Neuron (in vitro differentiated cells): ENCODE measurements around the gene SLCO4A1.

Experiments used
- H2AFZ ChIP-seq: one replicate; pipeline ENCODE4 v1.6.1; 2013; ENCODE audit warnings: low read depth, mild to moderate bottlenecking, inconsistent platforms, low read length, moderate library complexity
- H3K27me3 ChIP-seq: one replicate; pipeline ENCODE4 v1.6.1; 2013; ENCODE audit warnings: low read length; ENCODE audit not compliant: insufficient read depth
- H3K36me3 ChIP-seq: one replicate; pipeline ENCODE4 v1.6.1; 2013; ENCODE audit warnings: low read length; ENCODE audit not compliant: insufficient read depth
- H3K4me1 ChIP-seq: one replicate; pipeline ENCODE4 v1.6.1; 2013; ENCODE audit warnings: low read length; ENCODE audit not compliant: insufficient read depth
- H3K4me3 ChIP-seq: 2 replicates; pipeline ENCODE4 v1.5.1; 2013; ENCODE audit warnings: mild to moderate bottlenecking, low read length, moderate library complexity
- H3K9me3 ChIP-seq: one replicate; pipeline ENCODE4 v1.6.1; 2013; ENCODE audit warnings: low read length

The SLCO4A1 gene

GRCh38 chr20:62693524-62693922 is 51.2 kb downstream of the SLCO4A1 start:
- no peak overlapping the region for H2AFZ ChIP-seq
- peaks cover 13% of the 10 kb centered on the region for H3K27me3 ChIP-seq
- no peaks in the 10 kb centered on the region for H3K9me3 ChIP-seq
- H3K36me3 ChIP-seq: no peaks in the 10 kb centered on the region
- H3K4me3 ChIP-seq: no peak overlapping the region
- H3K4me1 ChIP-seq: no peaks in the 10 kb centered on the region

- H3K4me1 ChIP-seq: no peaks in the 10 kb centered on the region
- no peaks in the 10 kb centered on the region for H3K36me3 ChIP-seq
- peaks cover 13% of the 10 kb centered on the region for H3K27me3 ChIP-seq
- no peak overlapping the region for H2AFZ ChIP-seq
- no peaks in the 10 kb centered on the region for H3K9me3 ChIP-seq
- no peak overlapping the region for H3K4me3 ChIP-seq
Measured at GRCh38 chr20:62694106-62694505, 51.8 kb downstream of the SLCO4A1 start.

- no peaks in the 10 kb centered on the region for H3K9me3 ChIP-seq
- H2AFZ ChIP-seq: no peak overlapping the region
- H3K4me3 ChIP-seq: no peak overlapping the region
- no peaks in the 10 kb centered on the region for H3K4me1 ChIP-seq
- H3K27me3 ChIP-seq: peaks cover 18% of the 10 kb centered on the region
- H3K36me3 ChIP-seq: no peaks in the 10 kb centered on the region
Measured at GRCh38 chr20:62694868-62695267, 52.6 kb downstream of the SLCO4A1 start.

- no peaks in the 10 kb centered on the region for H3K9me3 ChIP-seq
- H2AFZ ChIP-seq: no peak overlapping the region
- H3K36me3 ChIP-seq: no peaks in the 10 kb centered on the region
- H3K4me1 ChIP-seq: no peaks in the 10 kb centered on the region
- no peak overlapping the region for H3K4me3 ChIP-seq
- H3K27me3 ChIP-seq: peaks cover 26% of the 10 kb centered on the region
Measured at GRCh38 chr20:62695448-62696414, 53.4 kb downstream of the SLCO4A1 start.

- peaks cover 33% of the 10 kb centered on the region for H3K27me3 ChIP-seq
Measured at GRCh38 chr20:62696434-62696957, 54.2 kb downstream of the SLCO4A1 start.

GRCh38 chr20:62696989-62697388 is 54.7 kb downstream of the SLCO4A1 start:
- peaks cover 38% of the 10 kb centered on the region for H3K27me3 ChIP-seq
- H3K36me3 ChIP-seq: no peaks in the 10 kb centered on the region

More at GRCh38 chr20:62696434-62696957, 54.2 kb downstream of the SLCO4A1 start:
- Histone ChIP-seq H3K9me3 (no peaks in the 10 kb centered on the region), H3K4me3 (no peak overlapping the region), H3K4me1 (no peaks in the 10 kb centered on the region), H2AFZ (no peak overlapping the region), H3K36me3 (no peaks in the 10 kb centered on the region)

GRCh38 chr20:62697468-62697912 is 55.2 kb downstream of the SLCO4A1 start:
- Histone ChIP-seq H3K4me3 (no peak overlapping the region), H3K36me3 (no peaks in the 10 kb centered on the region), H2AFZ (no peak overlapping the region), H3K4me1 (no peaks in the 10 kb centered on the region), H3K9me3 (no peaks in the 10 kb centered on the region), H3K27me3 (peaks cover 42% of the 10 kb centered on the region)

More at GRCh38 chr20:62696989-62697388, 54.7 kb downstream of the SLCO4A1 start:
- no peak overlapping the region for H2AFZ ChIP-seq
- no peak overlapping the region for H3K4me3 ChIP-seq
- H3K4me1 ChIP-seq: no peaks in the 10 kb centered on the region
- H3K9me3 ChIP-seq: no peaks in the 10 kb centered on the region

- peaks cover 48% of the 10 kb centered on the region for H3K27me3 ChIP-seq
- H3K9me3 ChIP-seq: no peaks in the 10 kb centered on the region
- H3K4me1 ChIP-seq: no peaks in the 10 kb centered on the region
- H2AFZ ChIP-seq: no peak overlapping the region
- H3K4me3 ChIP-seq: no peak overlapping the region
- no peaks in the 10 kb centered on the region for H3K36me3 ChIP-seq
Measured at GRCh38 chr20:62698231-62698630, 55.9 kb downstream of the SLCO4A1 start.

- Histone ChIP-seq H3K36me3 (no peaks in the 10 kb centered on the region), H3K4me3 (no peak overlapping the region), H2AFZ (no peak overlapping the region), H3K9me3 (no peaks in the 10 kb centered on the region), H3K27me3 (peaks cover 58% of the 10 kb centered on the region), H3K4me1 (no peaks in the 10 kb centered on the region)
Measured at GRCh38 chr20:62699296-62699695, 57.0 kb downstream of the SLCO4A1 start.

- Histone ChIP-seq H3K36me3 (no peaks in the 10 kb centered on the region), H2AFZ (no peak overlapping the region), H3K4me3 (no peak overlapping the region), H3K9me3 (no peaks in the 10 kb centered on the region), H3K27me3 (peaks cover 61% of the 10 kb centered on the region), H3K4me1 (no peaks in the 10 kb centered on the region)
Measured at GRCh38 chr20:62699741-62700140, 57.4 kb downstream of the SLCO4A1 start.

GRCh38 chr20:62700261-62700930 is 58.1 kb downstream of the SLCO4A1 start:
- Histone ChIP-seq H3K4me3 (no peak overlapping the region), H3K27me3 (peaks cover 67% of the 10 kb centered on the region), H2AFZ (no peak overlapping the region), H3K4me1 (no peaks in the 10 kb centered on the region), H3K9me3 (no peaks in the 10 kb centered on the region), H3K36me3 (no peaks in the 10 kb centered on the region)

- H3K27me3 ChIP-seq: peaks cover 71% of the 10 kb centered on the region
- no peaks in the 10 kb centered on the region for H3K9me3 ChIP-seq
- no peak overlapping the region for H3K4me3 ChIP-seq
- H3K36me3 ChIP-seq: no peaks in the 10 kb centered on the region
- H3K4me1 ChIP-seq: no peaks in the 10 kb centered on the region
- no peak overlapping the region for H2AFZ ChIP-seq
Measured at GRCh38 chr20:62701161-62702012, 59.1 kb downstream of the SLCO4A1 start.
